Activated CD4-positive, alpha-beta T cell treated with anti-CD3 and anti-CD28 coated beads, Interleukin-2, amount 50 U/mL, for 1 hour (primary cell): ENCODE measurements around the gene HAAO.
"Not testable (repeated sequence)": the region's sequence is repeated elsewhere in the genome, so short reads cannot be mapped to it uniquely, and the experiment has no call there.

Experiments
- DNase-seq: peaks from one replicate; pipeline ENCODE4 v3.0.0-alpha.2; 2020

Gene HAAO

GRCh38 chr2:42743659-42743990 is 48.8 kb downstream of the HAAO start:
- no peak for DNase-seq

GRCh38 chr2:42742740-42743658 is 49.4 kb downstream of the HAAO start:
- DNase-seq: no peak

DNA sequence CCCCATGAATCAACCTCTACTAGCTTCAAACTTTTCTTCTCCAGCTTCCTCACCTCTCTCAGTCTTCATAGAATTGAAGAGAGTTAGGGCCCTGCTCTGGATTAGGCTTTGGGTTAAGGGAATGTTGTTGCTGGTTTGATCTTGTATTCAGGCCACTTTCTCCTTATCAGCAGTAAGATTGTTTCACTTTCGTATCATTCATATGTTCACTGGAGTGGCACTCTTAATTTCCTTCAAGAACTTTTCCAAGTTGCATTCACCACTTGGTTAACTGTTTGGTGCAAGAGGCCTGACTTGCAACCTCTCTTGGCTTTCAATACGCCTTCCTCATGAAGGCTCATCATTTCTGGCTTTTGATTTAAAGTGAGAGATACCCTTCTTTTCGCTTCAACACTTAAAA is 51.2 kb downstream of the HAAO start:
- no peak for DNase-seq

DNA sequence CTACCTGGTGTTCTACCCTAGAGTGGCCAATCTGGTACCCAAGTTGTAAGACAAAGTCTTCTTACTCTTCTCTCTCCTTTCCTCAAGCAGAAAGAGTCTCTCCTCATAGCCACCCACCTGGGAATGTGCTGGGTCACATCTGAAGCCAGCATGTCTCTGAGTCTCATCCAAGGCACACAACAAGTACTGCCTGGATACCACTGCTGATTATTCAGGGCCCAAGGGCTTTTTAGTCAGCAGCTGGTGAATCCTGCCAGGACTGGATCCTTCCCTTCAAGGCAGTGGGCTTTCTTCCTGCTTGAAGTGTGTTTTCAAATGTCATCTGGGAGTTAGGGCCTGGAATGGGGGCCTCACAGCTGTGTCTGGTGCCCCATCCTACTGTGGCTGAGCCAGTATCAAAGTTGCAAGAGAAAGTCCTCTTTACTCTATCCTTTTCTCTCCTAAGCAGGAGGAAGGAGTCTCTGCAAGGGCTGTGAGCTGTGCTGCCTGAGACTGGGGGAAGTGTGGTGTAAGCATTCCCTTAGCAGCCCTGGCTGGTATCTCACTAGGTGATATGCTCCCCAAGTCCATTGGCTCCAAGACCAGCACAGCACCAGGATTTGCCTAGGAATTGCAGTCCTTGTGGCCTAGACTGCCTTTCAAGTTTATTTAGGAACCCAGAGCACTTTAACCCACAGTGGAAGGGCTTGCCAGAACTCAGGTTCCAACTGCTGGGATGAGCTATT is 55.6 kb downstream of the HAAO start:
- DNase-seq: no peak

DNA sequence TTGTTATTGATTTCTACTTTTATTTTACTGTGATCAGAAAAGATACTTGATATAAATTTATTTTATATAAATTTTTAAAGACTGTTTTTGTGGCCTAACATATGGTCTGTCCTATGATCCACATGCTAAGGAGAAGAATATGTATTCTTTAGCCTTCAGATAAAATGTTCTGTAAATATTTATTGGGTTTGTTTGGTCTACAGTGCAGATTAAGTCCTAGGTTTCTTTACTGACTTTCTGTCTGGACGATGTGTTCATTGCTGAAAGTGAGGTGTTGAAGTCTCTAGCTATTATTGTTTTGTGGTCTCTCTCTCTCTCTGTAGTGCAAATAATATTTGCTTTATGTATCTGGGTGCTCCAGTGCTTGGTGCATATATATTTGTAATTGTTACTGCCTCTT is 58.5 kb downstream of the HAAO start:
- DNase-seq: no peak

DNA sequence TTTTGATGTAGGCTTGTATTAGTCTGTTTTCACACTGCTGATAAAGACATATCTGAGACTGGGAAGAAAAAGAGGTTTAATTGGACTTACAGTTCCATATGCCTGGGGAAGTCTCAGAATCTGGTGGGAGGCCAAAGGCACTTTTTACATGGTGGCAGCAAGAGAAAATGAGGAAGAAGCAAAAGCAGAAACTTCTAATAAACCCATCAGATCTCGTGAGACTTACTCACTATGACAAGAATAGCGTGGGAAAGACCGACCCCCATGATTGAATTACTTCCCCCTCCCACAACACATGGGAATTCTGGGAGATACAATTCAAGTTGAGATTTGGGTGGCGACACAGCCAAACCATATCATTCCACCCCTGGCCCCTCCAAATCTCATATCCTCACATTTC is 61.1 kb downstream of the HAAO start:
- not testable (repeated sequence) for DNase-seq

DNA sequence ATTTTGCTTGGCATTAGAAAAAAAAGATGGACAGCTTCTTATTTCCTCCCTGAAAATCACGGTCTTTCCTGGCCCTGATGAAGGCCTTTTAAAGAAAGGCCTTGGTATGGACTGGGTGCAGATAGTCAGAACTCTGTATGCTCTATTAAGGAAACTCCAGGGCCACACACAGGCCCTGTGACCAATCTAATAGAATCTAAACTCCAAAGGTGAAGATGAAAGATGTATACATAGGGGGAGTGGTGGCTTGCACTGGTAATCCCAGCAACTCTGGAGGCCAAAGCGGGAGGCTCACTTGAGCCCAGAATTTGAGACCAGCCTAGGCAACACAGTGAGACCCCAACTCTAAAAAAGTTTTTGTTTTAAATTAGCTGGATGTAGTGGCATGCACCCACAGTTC is 65.7 kb downstream of the HAAO start:
- no peak for DNase-seq

DNA sequence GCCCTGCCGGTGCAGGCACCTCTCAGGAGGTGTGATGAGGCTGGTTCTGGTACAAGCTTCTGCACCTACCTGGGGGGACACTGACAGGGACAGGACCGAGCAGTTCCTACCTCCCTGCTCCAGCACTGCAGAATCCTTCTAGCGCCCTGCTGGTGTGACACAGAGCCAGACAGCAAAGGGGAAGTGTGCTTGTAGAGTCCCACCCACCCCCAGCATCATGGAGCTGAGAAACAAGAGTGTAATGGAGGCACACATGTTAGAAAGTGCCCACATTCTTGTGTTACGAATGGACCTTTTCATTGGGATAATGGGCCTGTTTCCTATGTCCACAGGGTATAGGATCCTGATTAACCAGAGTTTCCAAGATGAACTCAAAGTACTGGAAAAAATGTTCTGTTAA is 66.7 kb downstream of the HAAO start:
- no peak for DNase-seq

DNA sequence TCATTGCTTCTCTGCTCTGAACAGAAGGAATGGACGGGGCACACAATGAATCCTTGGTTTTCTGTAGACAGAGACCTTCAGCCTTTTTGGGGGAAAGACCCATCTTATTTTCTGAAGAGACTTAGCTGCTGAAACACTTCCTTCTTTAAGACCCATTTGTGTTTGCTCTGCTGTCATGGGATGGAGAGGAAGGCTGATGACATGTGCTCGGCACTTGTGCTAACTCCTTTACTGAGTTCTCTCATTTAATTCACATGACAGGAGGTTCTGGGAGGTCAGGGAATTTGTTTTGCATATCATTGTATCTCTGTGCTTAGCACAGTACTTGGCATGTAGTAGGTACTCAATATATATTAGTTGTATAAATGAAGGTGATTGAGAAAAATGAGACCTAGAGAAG is 67.5 kb downstream of the HAAO start:
- no peak for DNase-seq

DNA sequence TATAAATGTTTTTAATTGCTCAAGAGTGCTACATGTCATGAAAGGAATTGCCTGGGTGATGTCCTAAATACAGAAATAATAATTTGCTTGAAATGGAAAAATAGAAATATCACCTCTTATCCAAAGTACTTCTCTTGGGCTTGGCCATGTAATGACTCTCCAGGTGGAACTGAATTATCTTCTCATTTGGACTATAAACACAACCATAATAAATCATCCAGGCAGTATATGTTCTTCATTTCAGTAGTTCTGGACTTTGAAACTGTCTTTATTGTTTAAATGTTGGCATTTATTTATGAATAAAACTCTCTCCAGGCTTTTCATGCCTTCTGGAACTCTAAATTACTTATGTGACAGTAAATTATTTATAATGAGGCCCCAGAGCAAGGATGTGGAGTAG is 68.9 kb downstream of the HAAO start:
- no peak for DNase-seq

DNA sequence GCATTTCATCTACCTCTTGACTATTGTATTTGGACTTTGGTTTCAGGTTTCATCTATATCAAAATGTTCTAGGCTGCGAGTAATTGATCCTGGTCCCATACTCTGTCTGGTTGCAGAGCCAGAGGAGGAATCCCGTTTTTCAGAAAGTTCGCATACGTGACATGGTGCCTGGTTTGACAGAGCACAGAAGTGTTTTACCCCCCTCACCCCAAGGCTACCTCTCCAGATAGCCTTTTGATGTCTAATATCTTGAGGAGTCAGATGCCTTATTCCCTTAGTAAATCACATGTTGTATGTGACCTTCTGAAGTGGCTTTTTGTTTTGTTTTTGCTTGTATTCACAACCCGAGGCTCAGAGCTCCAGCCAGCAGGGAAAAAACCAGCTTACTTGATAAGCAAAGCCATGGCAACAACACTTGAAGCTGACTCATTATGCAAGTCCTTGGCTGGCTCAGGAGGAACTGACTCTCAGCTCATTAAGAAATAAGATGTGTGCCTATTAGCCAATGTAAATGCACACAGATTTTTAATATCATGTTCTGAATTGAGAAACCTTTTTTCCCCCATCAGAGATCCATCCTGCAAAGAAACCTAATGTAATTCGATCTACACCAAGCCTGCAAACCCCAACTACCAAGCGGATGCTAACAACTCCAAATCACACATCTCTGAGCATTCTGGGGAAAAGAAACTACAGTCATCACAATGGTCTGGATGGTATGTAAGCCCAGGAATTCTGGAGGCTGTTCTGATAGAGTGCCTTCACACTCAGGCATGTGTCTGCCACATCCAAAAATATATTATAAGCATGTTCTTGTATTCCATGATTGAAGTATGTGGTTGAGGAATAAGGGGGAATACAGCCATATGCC is 69.8 kb downstream of the HAAO start:
- no peak for DNase-seq

- DNase-seq: no peak
Measured at GRCh38 chr2:42721898-42722297, 70.5 kb downstream of the HAAO start.
